ENCODE results near the gene LY6G6F.

Gene LY6G6F

GRCh38 chr6:31687860-31688693 is 18.6 kb upstream of the LY6G6F start:
- Histone ChIP-seq H3K23ac (ENCODE audit: low read length) (no peak overlapping the region), H4K91ac (ENCODE audit: low read depth, low read length) (no peak overlapping the region), H2BK12ac (ENCODE audit: low read length) (no peak overlapping the region), H3K27ac (ENCODE audit: low read depth, low read length) (no peak overlapping the region), H3K79me2 (ENCODE audit: control insufficient read depth, insufficient read depth, low read length, poor library complexity) (no peaks in the 10 kb centered on the region), H3K36me3 (ENCODE audit: control insufficient read depth in 1 of 2, insufficient read depth in 2 of 2, low read length in 2 of 2) (peaks cover 54 to 57% of the 10 kb centered on the region in 2 experiments), H3K4me2 (ENCODE audit: low read length) (no peak overlapping the region), H3K4me1 (ENCODE audit: control insufficient read depth in 1 of 2, insufficient read depth in 2 of 2, low read length in 2 of 2) (peaks cover 11 to 17% of the 10 kb centered on the region in 2 experiments), H2AFZ (ENCODE audit: insufficient read depth, low read length, poor library complexity) (no peak overlapping the region), H2BK5ac (ENCODE audit: low read depth, low read length, poor library complexity) (no peak overlapping the region), H2BK120ac (ENCODE audit: insufficient read depth, low read length, poor library complexity) (no peak overlapping the region), H3K79me1 (ENCODE audit: low read length) (peaks cover 13% of the 10 kb centered on the region), H3K9ac (ENCODE audit: low read length) (no peak overlapping the region), H2AK5ac (ENCODE audit: low read length) (no peak overlapping the region), H3K9me3 (ENCODE audit: insufficient read depth, low read depth, low read length) (no peaks in the 10 kb centered on the region), H4K8ac (ENCODE audit: low read depth, low read length) (no peak overlapping the region), H3K14ac (ENCODE audit: low read length) (no peak overlapping the region), H3K27me3 (ENCODE audit: insufficient read depth, low read length) (no peaks in the 10 kb centered on the region), H3K4me3 (ENCODE audit: low read depth, low read length) (no peak overlapping the region), H4K12ac (ENCODE audit: low read depth, low read length) (peak overlapping the region; percentile 39), H3K4ac (ENCODE audit: low read depth, low read length) (no peak overlapping the region), H3K18ac (ENCODE audit: low read length) (no peak overlapping the region)
- DNase-seq = no peak
- no CpG with 5 or more reads among the region's 14 CpGs for WGBS (ENCODE audit: extremely low coverage, insufficient coverage, insufficient read length)

GRCh38 chr6:31689249-31690110 is 17.2 kb upstream of the LY6G6F start:
- peak overlapping the region; percentile 16 for H2BK5ac ChIP-seq (ENCODE audit: low read depth, low read length, poor library complexity)
- H3K9ac ChIP-seq (ENCODE audit: low read length) = no peak overlapping the region
- H3K27ac ChIP-seq (ENCODE audit: low read depth, low read length) = no peak overlapping the region
- peaks cover 62 to 65% of the 10 kb centered on the region in 2 experiments for H3K36me3 ChIP-seq (ENCODE audit: control insufficient read depth in 1 of 2, insufficient read depth in 2 of 2, low read length in 2 of 2)
- H2BK12ac ChIP-seq (ENCODE audit: low read length) = no peak overlapping the region
- DNase-seq = no peak
- no peak overlapping the region for H4K12ac ChIP-seq (ENCODE audit: low read depth, low read length)
- H4K91ac ChIP-seq (ENCODE audit: low read depth, low read length) = peak overlapping the region; percentile 22
- H3K23ac ChIP-seq (ENCODE audit: low read length) = no peak overlapping the region
- peak overlapping the region; percentile 19 for H3K14ac ChIP-seq (ENCODE audit: low read length)
- peaks cover 11 to 13% of the 10 kb centered on the region in 2 experiments for H3K4me1 ChIP-seq (ENCODE audit: control insufficient read depth in 1 of 2, insufficient read depth in 2 of 2, low read length in 2 of 2)
- H3K4me2 ChIP-seq (ENCODE audit: low read length) = no peak overlapping the region
- H3K79me2 ChIP-seq (ENCODE audit: control insufficient read depth, insufficient read depth, low read length, poor library complexity) = no peaks in the 10 kb centered on the region
- peaks cover 13% of the 10 kb centered on the region for H3K79me1 ChIP-seq (ENCODE audit: low read length)
- peak overlapping the region; percentile 58 for H2AK5ac ChIP-seq (ENCODE audit: low read length)
- no peak overlapping the region for H4K8ac ChIP-seq (ENCODE audit: low read depth, low read length)
- no peaks in the 10 kb centered on the region for H3K9me3 ChIP-seq (ENCODE audit: insufficient read depth, low read depth, low read length)
- H3K4me3 ChIP-seq (ENCODE audit: low read depth, low read length) = no peak overlapping the region
- H2AFZ ChIP-seq (ENCODE audit: insufficient read depth, low read length, poor library complexity) = no peak overlapping the region
- H2BK120ac ChIP-seq (ENCODE audit: insufficient read depth, low read length, poor library complexity) = peak overlapping the region; percentile 37
- no peaks in the 10 kb centered on the region for H3K27me3 ChIP-seq (ENCODE audit: insufficient read depth, low read length)
- H3K4ac ChIP-seq (ENCODE audit: low read depth, low read length) = no peak overlapping the region
- H3K18ac ChIP-seq (ENCODE audit: low read length) = no peak overlapping the region
- no CpG with 5 or more reads among the region's 11 CpGs for WGBS (ENCODE audit: extremely low coverage, insufficient coverage, insufficient read length)

DNA sequence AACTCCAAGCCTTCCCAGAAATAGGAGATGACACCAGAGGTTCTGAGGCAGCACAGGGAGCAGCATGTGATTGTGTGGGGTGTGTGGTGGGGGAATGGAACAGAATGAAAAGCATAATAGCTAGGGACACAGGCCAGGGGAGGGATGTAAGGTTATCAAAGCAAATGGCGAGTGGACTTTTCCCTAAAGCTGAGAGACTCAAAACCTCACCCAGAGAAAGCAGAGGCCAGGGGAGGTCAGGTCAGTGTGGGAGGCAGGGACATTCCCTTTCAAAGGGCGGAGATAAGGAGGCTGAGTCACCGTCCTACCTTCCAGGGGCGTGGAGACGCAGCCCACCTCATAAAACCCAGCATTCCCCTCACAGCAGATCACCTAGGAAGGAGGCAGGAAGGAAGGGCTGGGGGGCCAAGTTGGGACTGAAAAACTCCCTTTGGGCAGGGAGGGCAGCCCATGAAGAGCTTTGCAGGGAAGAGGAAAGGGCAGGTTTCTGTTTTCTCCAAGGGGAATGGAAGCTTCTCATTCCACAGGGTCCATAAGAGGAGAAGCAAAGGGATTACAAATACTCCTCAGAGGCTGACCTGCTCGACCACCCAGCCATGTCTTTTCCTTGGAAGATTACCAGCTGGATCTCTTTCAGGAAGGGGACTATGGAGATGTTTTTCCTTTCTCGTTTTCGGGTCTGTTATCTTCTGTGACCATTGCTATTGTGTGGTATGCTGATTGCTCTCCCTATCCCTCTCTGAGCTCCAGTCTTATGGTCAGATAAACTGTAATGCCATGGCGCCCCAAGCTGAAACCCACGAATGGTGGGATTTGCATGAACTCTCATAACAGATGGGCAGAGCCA is 16.2 kb upstream of the LY6G6F start:
- Histone ChIP-seq H3K27ac (ENCODE audit: low read depth, low read length) (peak overlapping the region; percentile 63), H3K79me2 (ENCODE audit: control insufficient read depth, insufficient read depth, low read length, poor library complexity) (no peaks in the 10 kb centered on the region), H3K23ac (ENCODE audit: low read length) (no peak overlapping the region), H2BK120ac (ENCODE audit: insufficient read depth, low read length, poor library complexity) (peak overlapping the region; percentile 43), H3K18ac (ENCODE audit: low read length) (no peak overlapping the region), H3K4me3 (ENCODE audit: low read depth, low read length) (no peak overlapping the region), H2AK5ac (ENCODE audit: low read length) (peak overlapping the region; percentile 59), H4K91ac (ENCODE audit: low read depth, low read length) (peak overlapping the region; percentile 22), H3K79me1 (ENCODE audit: low read length) (peaks cover 13% of the 10 kb centered on the region), H4K8ac (ENCODE audit: low read depth, low read length) (peak overlapping the region; percentile 72), H3K4me2 (ENCODE audit: low read length) (peak overlapping the region; percentile 9), H3K27me3 (ENCODE audit: insufficient read depth, low read length) (no peaks in the 10 kb centered on the region), H3K4me1 (ENCODE audit: control insufficient read depth in 1 of 2, insufficient read depth in 2 of 2, low read length in 2 of 2) (peaks cover 11 to 13% of the 10 kb centered on the region in 2 experiments), H2BK5ac (ENCODE audit: low read depth, low read length, poor library complexity) (peak overlapping the region; percentile 64), H4K12ac (ENCODE audit: low read depth, low read length) (no peak overlapping the region), H3K9me3 (ENCODE audit: insufficient read depth, low read depth, low read length) (no peaks in the 10 kb centered on the region), H2BK12ac (ENCODE audit: low read length) (peak overlapping the region; percentile 61), H3K36me3 (ENCODE audit: control insufficient read depth in 1 of 2, insufficient read depth in 2 of 2, low read length in 2 of 2) (peaks cover 68 to 69% of the 10 kb centered on the region in 2 experiments), H3K4ac (ENCODE audit: low read depth, low read length) (no peak overlapping the region), H2AFZ (ENCODE audit: insufficient read depth, low read length, poor library complexity) (peak overlapping the region; percentile 10), H3K9ac (ENCODE audit: low read length) (no peak overlapping the region), H3K14ac (ENCODE audit: low read length) (peak overlapping the region; percentile 24)
- DNase-seq = peak in 1 of 2 donors; percentile 18
- WGBS (ENCODE audit: extremely low coverage, insufficient coverage, insufficient read length) = no CpG with 5 or more reads among the region's 10 CpGs

GRCh38 chr6:31691078-31691463 is 15.6 kb upstream of the LY6G6F start:
- H3K9me3 ChIP-seq (ENCODE audit: insufficient read depth, low read depth, low read length) = no peaks in the 10 kb centered on the region
- peaks cover 68 to 70% of the 10 kb centered on the region in 2 experiments for H3K36me3 ChIP-seq (ENCODE audit: control insufficient read depth in 1 of 2, insufficient read depth in 2 of 2, low read length in 2 of 2)
- peak overlapping the region; percentile 61 for H2BK12ac ChIP-seq (ENCODE audit: low read length)
- H2AK5ac ChIP-seq (ENCODE audit: low read length) = peak overlapping the region; percentile 59
- H3K79me1 ChIP-seq (ENCODE audit: low read length) = peaks cover 13% of the 10 kb centered on the region
- no peak overlapping the region for H3K18ac ChIP-seq (ENCODE audit: low read length)
- H3K14ac ChIP-seq (ENCODE audit: low read length) = peak overlapping the region; percentile 24
- peak overlapping the region; percentile 15 for H4K91ac ChIP-seq (ENCODE audit: low read depth, low read length)
- H3K4me1 ChIP-seq (ENCODE audit: control insufficient read depth in 1 of 2, insufficient read depth in 2 of 2, low read length in 2 of 2) = peaks cover 11 to 13% of the 10 kb centered on the region in 2 experiments
- WGBS (ENCODE audit: extremely low coverage, insufficient coverage, insufficient read length) = no CpG with 5 or more reads among the region's 6 CpGs
- no peak overlapping the region for H4K12ac ChIP-seq (ENCODE audit: low read depth, low read length)
- no peak overlapping the region for H3K23ac ChIP-seq (ENCODE audit: low read length)
- H3K4me3 ChIP-seq (ENCODE audit: low read depth, low read length) = no peak overlapping the region
- DNase-seq = no peak
- peak overlapping the region; percentile 9 for H3K4me2 ChIP-seq (ENCODE audit: low read length)
- H2AFZ ChIP-seq (ENCODE audit: insufficient read depth, low read length, poor library complexity) = no peak overlapping the region
- H3K27me3 ChIP-seq (ENCODE audit: insufficient read depth, low read length) = no peaks in the 10 kb centered on the region
- peak overlapping the region; percentile 39 for H2BK5ac ChIP-seq (ENCODE audit: low read depth, low read length, poor library complexity)
- no peak overlapping the region for H3K9ac ChIP-seq (ENCODE audit: low read length)
- H3K79me2 ChIP-seq (ENCODE audit: control insufficient read depth, insufficient read depth, low read length, poor library complexity) = no peaks in the 10 kb centered on the region
- no peak overlapping the region for H4K8ac ChIP-seq (ENCODE audit: low read depth, low read length)
- peak overlapping the region; percentile 43 for H2BK120ac ChIP-seq (ENCODE audit: insufficient read depth, low read length, poor library complexity)
- peak overlapping the region; percentile 63 for H3K27ac ChIP-seq (ENCODE audit: low read depth, low read length)
- H3K4ac ChIP-seq (ENCODE audit: low read depth, low read length) = no peak overlapping the region

Measured in trophoblast cell (in vitro differentiated cells and primary cell).